ENCODE results near the gene NPAT. TPM values are rescaled to one million over a fixed set of nuclear protein-coding genes. Genes with fewer than 3 reads are reported as not detected.
"Not testable (repeated sequence)": the region's sequence is repeated elsewhere in the genome, so short reads cannot be mapped to it uniquely, and the experiment has no call there.

NPAT gene
- total RNA-seq, 6 donors from 2014 or later: 9.5 to 21.3 (median 12.8) TPM

GRCh38 chr11:108135845-108136544 lies 86.4 kb downstream of the NPAT start:
- TF ChIP-seq POLR2AphosphoS5 (IDR thresholded peaks at IDR 0.05) (no peak), EP300 (IDR thresholded peaks at IDR 0.05) (no peak), POLR2A (IDR thresholded peaks at IDR 0.05) (no peak)
- TF ChIP-seq, protein P1, sequence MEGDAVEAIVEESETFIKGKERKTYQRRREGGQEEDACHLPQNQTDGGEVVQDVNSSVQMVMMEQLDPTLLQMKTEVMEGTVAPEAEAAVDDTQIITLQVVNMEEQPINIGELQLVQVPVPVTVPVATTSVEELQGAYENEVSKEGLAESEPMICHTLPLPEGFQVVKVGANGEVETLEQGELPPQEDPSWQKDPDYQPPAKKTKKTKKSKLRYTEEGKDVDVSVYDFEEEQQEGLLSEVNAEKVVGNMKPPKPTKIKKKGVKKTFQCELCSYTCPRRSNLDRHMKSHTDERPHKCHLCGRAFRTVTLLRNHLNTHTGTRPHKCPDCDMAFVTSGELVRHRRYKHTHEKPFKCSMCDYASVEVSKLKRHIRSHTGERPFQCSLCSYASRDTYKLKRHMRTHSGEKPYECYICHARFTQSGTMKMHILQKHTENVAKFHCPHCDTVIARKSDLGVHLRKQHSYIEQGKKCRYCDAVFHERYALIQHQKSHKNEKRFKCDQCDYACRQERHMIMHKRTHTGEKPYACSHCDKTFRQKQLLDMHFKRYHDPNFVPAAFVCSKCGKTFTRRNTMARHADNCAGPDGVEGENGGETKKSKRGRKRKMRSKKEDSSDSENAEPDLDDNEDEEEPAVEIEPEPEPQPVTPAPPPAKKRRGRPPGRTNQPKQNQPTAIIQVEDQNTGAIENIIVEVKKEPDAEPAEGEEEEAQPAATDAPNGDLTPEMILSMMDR (IDR thresholded peaks at IDR 0.05): no peak
- WGBS, 2 donors: 68 to 73% methylated on average over 2 of the region's 2 CpGs

DNA sequence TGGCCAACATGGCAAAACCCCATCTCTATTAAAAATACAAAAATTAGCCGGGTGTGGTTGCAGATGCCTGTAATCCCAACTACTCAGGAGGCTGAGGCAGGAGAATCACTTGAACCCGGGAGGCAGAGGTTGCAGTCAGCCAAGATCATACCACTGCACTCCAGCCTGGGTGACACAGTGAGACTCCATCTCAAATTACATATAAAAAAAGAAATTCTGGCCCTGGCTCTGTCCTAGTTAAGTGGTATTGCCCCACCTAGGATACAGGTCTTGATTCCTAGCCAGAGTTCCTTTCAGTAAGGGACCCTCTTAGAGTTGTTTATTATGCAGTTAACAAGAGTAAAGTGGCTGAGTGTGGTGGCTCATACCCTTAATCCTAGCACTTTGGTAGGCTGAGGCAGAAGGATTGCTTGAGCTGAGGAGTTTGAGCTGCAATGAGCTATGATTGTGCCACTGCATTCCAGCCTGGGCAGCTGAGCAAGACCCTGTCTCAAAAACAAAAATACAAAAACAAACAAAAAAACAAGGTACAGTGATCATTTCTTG lies 89.4 kb downstream of the NPAT start:
- H3K27ac ChIP-seq; H3K27me3 ChIP-seq; H3K4me3 ChIP-seq; H3K9me3 ChIP-seq; ATAC-seq (ENCODE audit: low FRiP score in 2 of 2): not testable (repeated sequence)
- WGBS, 2 donors: 87 to 100% methylated on average over 2 of the region's 2 CpGs
- peaks cover 0 to 39% (median 16%) of the 10 kb centered on the region in 4 donors for H3K36me3 ChIP-seq
- peak in 1 of 2 donors; percentile 29 for DNase-seq
- peaks cover 0 to 15% (median 7%) of the 10 kb centered on the region in 4 donors for H3K4me1 ChIP-seq

More at GRCh38 chr11:108135845-108136544, 86.4 kb downstream of the NPAT start:
- ATAC-seq (ENCODE audit: low FRiP score in 2 of 2) (no peak), DNase-seq (no peak)
- peaks cover 0 to 63% (median 35%) of the 10 kb centered on the region in 4 donors for H3K36me3 ChIP-seq
- peaks cover 0 to 10% (median 6%) of the 10 kb centered on the region in 4 donors for H3K4me1 ChIP-seq
- no peak overlapping the region for H3K4me3 ChIP-seq
- H3K27me3 ChIP-seq: no peaks in the 10 kb centered on the region
- H3K9me3 ChIP-seq: no peaks in the 10 kb centered on the region
- no peak overlapping the region for H3K27ac ChIP-seq

DNA sequence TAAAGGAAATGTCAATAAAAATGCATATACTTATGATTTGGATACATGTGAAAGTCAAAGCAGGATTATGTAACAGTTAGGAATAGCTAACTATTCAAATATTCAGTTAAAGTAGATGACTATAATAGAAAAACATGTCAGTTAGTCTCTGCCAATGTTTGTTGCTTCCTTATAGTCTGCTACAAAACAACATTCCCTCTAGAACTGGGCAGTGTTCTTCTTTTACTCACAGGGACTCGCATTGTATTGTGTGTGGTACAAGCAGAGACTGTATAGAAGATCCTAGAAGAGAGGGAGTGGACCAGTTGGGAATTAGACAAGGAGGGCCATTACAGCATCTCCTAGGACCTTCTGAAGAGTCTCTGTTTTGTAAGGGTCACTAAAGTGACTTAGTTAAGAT lies 90.4 kb downstream of the NPAT start:
- peaks cover 0 to 15% (median 7%) of the 10 kb centered on the region in 4 donors for H3K4me1 ChIP-seq
- no peak overlapping the region for H3K27ac ChIP-seq
- DNase-seq: no peak
- TF ChIP-seq, protein P1 (IDR thresholded peaks at IDR 0.05): no peak
- TF ChIP-seq POLR2A (IDR thresholded peaks at IDR 0.05) (no peak), POLR2AphosphoS5 (IDR thresholded peaks at IDR 0.05) (no peak), EP300 (IDR thresholded peaks at IDR 0.05) (no peak)
- no peaks in the 10 kb centered on the region for H3K9me3 ChIP-seq
- H3K27me3 ChIP-seq: no peaks in the 10 kb centered on the region
- H3K4me3 ChIP-seq: no peak overlapping the region
- ATAC-seq (ENCODE audit: low FRiP score in 2 of 2): no peak
- H3K36me3 ChIP-seq: peaks cover 0 to 34% (median 15%) of the 10 kb centered on the region in 4 donors
- 89 to 93% methylated on average over 1 of the region's 1 CpG for WGBS, 2 donors

- H3K27ac ChIP-seq: no peak overlapping the region
- peaks cover 8 to 24% (median 15%) of the 10 kb centered on the region in 4 donors for H3K4me1 ChIP-seq
- TF ChIP-seq, protein P1 (IDR thresholded peaks at IDR 0.05): no peak
- TF ChIP-seq EP300 (IDR thresholded peaks at IDR 0.05) (no peak), POLR2A (IDR thresholded peaks at IDR 0.05) (no peak), POLR2AphosphoS5 (IDR thresholded peaks at IDR 0.05) (no peak)
- ATAC-seq (ENCODE audit: low FRiP score in 2 of 2): no peak
- no peak for DNase-seq
- H3K27me3 ChIP-seq: no peaks in the 10 kb centered on the region
- peaks cover 0 to 11% (median 5%) of the 10 kb centered on the region in 4 donors for H3K36me3 ChIP-seq
- no peak overlapping the region for H3K4me3 ChIP-seq
- WGBS, 2 donors: 94 to 100% methylated on average over 2 of the region's 2 CpGs
- H3K9me3 ChIP-seq: no peaks in the 10 kb centered on the region
Observed at GRCh38 chr11:108128772-108129171, 93.7 kb downstream of the NPAT start.

DNA sequence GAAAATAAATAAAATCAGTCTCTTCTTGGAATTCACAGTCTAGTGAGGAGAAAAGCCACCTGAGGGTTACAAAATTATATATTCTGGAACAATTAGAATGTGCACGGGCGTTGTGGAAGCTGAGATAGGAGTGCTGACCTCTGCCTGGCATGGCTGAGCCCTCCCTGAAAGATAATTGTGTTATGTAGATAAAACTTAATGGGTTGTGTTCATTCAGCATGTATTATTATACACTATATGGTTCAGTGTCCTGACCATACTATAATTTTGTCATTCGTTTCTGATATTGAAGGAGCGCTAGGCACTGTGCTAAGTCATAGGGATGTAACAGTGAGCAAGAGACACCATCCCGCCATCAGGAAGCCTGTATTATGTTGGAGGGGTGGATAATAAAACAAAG lies 97.3 kb downstream of the NPAT start:
- Histone ChIP-seq H3K27ac (no peak overlapping the region), H3K4me3 (no peak overlapping the region)

More for the DNA sequence above, 97.3 kb downstream of the NPAT start:
- no peak for DNase-seq
- no peak for ATAC-seq (ENCODE audit: low FRiP score in 2 of 2)
- TF ChIP-seq, protein P1 (IDR thresholded peaks at IDR 0.05): no peak
- TF ChIP-seq POLR2AphosphoS5 (IDR thresholded peaks at IDR 0.05) (no peak), POLR2A (IDR thresholded peaks at IDR 0.05) (no peak), EP300 (IDR thresholded peaks at IDR 0.05) (no peak)
- WGBS, 2 donors: 89 to 93% methylated on average over 5 of the region's 5 CpGs
- peaks cover 0 to 8% (median 2%) of the 10 kb centered on the region in 4 donors for H3K36me3 ChIP-seq
- no peaks in the 10 kb centered on the region for H3K9me3 ChIP-seq
- H3K4me1 ChIP-seq: peaks cover 23 to 44% (median 30%) of the 10 kb centered on the region in 4 donors
- no peaks in the 10 kb centered on the region for H3K27me3 ChIP-seq

Measured in upper lobe of left lung (tissue), 6 donors.